ENCODE results near the gene NKAIN2.
"Not testable (repeated sequence)": the region's sequence is repeated elsewhere in the genome, so short reads cannot be mapped to it uniquely, and the experiment has no call there.

NKAIN2 gene

GRCh38 chr6:124163676-124164075 lies 360.0 kb downstream of the NKAIN2 start:
- no peak for DNase-seq (ENCODE audit: low read depth)
- H3K4me3 ChIP-seq (ENCODE audit: control insufficient read depth, low read depth, low read length) = no peak overlapping the region
- TF ChIP-seq CTCF (conservative IDR thresholded peaks at IDR 0.05; ENCODE audit: control insufficient read depth, insufficient read depth, low read depth, low read length) = no peak

- no peak for TF ChIP-seq CTCF (conservative IDR thresholded peaks at IDR 0.05; ENCODE audit: control insufficient read depth, insufficient read depth, low read depth, low read length)
- peak; percentile 30 for DNase-seq (ENCODE audit: low read depth)
- H3K4me3 ChIP-seq (ENCODE audit: control insufficient read depth, low read depth, low read length) = no peak overlapping the region
Observed at GRCh38 chr6:124164343-124164742, 360.7 kb downstream of the NKAIN2 start.

- DNase-seq (ENCODE audit: low read depth); H3K4me3 ChIP-seq (ENCODE audit: control insufficient read depth, low read depth, low read length): not testable (repeated sequence)
Observed at GRCh38 chr6:124167249-124167648, 363.6 kb downstream of the NKAIN2 start.

GRCh38 chr6:124190256-124190655 lies 386.6 kb downstream of the NKAIN2 start:
- no peak for DNase-seq (ENCODE audit: low read depth)
- no peak overlapping the region for H3K4me3 ChIP-seq (ENCODE audit: control insufficient read depth, low read depth, low read length)
- TF ChIP-seq CTCF (conservative IDR thresholded peaks at IDR 0.05; ENCODE audit: control insufficient read depth, insufficient read depth, low read depth, low read length) = no peak

GRCh38 chr6:124193132-124193531 lies 389.5 kb downstream of the NKAIN2 start:
- no peak for DNase-seq (ENCODE audit: low read depth)
- H3K4me3 ChIP-seq (ENCODE audit: control insufficient read depth, low read depth, low read length) = no peak overlapping the region
- no peak for TF ChIP-seq CTCF (conservative IDR thresholded peaks at IDR 0.05; ENCODE audit: control insufficient read depth, insufficient read depth, low read depth, low read length)

- no peak for TF ChIP-seq CTCF (conservative IDR thresholded peaks at IDR 0.05; ENCODE audit: control insufficient read depth, insufficient read depth, low read depth, low read length)
- H3K4me3 ChIP-seq (ENCODE audit: control insufficient read depth, low read depth, low read length) = no peak overlapping the region
- DNase-seq (ENCODE audit: low read depth) = peak; percentile 5
Observed at GRCh38 chr6:124197148-124197547, 393.5 kb downstream of the NKAIN2 start.

- H3K4me3 ChIP-seq (ENCODE audit: control insufficient read depth, low read depth, low read length) = no peak overlapping the region
- no peak for DNase-seq (ENCODE audit: low read depth)
- TF ChIP-seq CTCF (conservative IDR thresholded peaks at IDR 0.05; ENCODE audit: control insufficient read depth, insufficient read depth, low read depth, low read length) = no peak
Observed at GRCh38 chr6:124199286-124199685, 395.6 kb downstream of the NKAIN2 start.

All from fibroblast of mammary gland (primary cell).